Skin epidermis (tissue), 12 donors: ENCODE data around the gene TCFL5.

Source experiments
- H3K27ac ChIP-seq, 21 experiments: fragments of 200-600 bp; sonication (generic) in 11 of 21; one replicate each; pipeline ENCODE4 v1.5.0; 2020; ENCODE audit warnings: mild to moderate bottlenecking in 3 of 21, inconsistent platforms in 2 of 21, moderate library complexity in 2 of 21
- H3K4me3 ChIP-seq, 7 experiments: fragments of 200-600 bp; sonication (generic) in 2 of 7; one replicate each; pipeline ENCODE4 v1.5.0; 2020; ENCODE audit warnings: inconsistent platforms in 2 of 7, mild to moderate bottlenecking in 2 of 7, moderate library complexity in 1 of 7

TCFL5 gene

GRCh38 chr20:62792940-62793756 is 68.5 kb downstream of the TCFL5 start:
- no peak overlapping the region for H3K4me3 ChIP-seq
- H3K27ac ChIP-seq = peak overlapping the region in 18 of 21 experiments; percentile 63 to 95 (median 82)

GRCh38 chr20:62792182-62792939 is 69.3 kb downstream of the TCFL5 start:
- Histone ChIP-seq H3K27ac (peak overlapping the region in 2 of 21 experiments; percentile 15 to 87), H3K4me3 (no peak overlapping the region)

GRCh38 chr20:62791301-62792181 is 70.1 kb downstream of the TCFL5 start:
- Histone ChIP-seq H3K27ac (no peak overlapping the region), H3K4me3 (no peak overlapping the region)
